IPS DF 4.7 (cell line): ENCODE measurements around the gene ISCU.
"Not testable (repeated sequence)": the region's sequence is repeated elsewhere in the genome, so short reads cannot be mapped to it uniquely, and the experiment has no call there.

Source experiments
- DNase-seq: peaks from one replicate; pipeline ENCODE4 v3.0.0-alpha.2; 2013; ENCODE audit warnings: low spot score; ENCODE audit errors: extremely low read depth

The ISCU gene

DNA sequence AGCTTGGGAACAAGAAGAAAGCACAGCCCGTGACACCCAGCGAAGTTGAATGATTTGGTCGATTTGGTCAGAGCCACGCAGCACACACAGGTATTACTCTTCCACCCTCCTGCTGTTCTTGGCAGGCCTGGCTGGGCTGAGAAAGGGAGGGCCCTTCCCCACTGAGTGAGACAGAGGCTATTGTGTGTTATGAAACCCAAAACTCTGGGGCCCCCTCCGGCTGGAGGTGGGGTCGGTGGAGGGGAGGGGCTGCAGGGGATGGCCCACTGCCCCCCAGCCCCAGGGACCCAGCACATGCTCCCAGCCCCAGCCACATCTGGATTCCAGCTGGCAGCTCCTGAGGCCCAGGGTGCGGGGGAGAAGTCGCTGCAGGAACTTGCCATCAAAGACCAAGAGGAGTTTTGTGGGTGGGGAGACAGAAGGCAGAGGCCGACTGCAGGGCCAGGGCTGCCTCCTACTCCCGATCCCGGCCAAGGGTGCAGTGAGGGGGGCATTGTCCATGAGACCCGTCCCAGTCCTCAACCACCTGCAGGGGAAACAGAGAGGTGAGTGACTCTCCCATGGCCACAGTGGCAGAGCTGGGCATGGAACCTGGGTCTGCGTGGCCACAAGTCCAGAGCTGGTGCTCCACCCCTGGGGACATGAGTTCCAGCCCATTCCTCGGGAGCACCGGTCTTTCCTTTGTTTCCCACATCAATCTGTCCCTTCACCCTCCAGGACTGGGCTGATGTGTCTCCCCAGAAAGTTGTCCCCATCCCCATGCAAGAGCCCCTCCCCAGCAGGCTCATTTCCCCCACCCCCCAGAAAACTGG, 26.8 kb downstream of the ISCU start:
- no peak for DNase-seq

DNA sequence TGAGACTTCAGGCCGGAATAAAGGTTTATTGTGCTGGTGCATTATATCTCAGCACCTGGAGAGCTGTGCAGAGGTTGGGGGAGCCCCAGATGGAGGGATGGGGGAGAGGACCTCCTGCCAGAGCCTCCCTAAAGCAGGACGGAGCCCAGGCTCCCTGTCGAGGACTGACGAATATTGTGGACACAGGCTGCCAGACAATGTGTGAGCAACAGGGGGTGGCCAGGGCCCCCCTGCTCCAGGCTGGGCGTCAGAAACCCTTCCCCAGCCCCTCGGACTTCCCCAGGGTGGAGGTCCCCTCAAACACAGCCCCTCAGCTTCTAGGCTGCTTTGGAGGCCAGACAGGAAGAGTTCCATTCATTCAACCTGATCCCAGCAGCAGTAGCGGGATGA, 27.4 kb downstream of the ISCU start:
- no peak for DNase-seq

GRCh38 chr12:108590463-108590862, 28.1 kb downstream of the ISCU start:
- not testable (repeated sequence) for DNase-seq

DNA sequence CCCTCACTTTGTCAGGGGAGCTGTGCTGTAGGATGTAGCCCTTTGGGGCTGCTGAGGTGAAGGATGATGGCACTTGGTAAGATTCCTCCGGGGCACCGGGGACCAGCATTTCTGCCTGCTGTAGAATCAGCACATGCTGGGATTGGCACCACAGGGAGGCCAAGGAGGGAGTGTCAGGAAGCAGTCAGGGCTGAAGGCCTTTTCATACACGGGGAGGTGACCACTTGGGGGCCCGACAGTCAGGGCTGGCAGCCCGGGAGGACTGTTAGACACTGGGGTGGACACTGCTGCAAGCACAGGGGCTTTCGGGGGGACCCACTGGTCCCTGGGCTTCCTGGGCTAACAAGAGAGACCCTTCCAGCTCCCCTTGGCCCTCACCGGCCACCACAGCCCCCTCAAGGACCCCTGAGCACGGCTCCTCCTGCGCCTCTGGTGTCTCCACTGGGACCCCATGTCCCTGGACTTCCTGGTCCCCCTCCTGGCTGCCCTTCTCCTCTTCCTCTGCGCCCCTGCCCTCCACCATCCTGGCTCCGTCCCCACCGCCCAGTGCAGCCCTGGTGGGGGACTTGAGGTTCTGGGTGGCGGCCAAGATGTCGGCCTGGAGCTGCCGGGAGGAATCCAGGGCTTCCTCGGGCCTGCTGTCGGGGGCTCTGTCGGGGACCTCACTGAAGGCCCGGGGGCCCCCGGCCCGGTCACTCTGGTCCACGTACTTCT, 29.0 kb downstream of the ISCU start:
- DNase-seq: no peak

DNA sequence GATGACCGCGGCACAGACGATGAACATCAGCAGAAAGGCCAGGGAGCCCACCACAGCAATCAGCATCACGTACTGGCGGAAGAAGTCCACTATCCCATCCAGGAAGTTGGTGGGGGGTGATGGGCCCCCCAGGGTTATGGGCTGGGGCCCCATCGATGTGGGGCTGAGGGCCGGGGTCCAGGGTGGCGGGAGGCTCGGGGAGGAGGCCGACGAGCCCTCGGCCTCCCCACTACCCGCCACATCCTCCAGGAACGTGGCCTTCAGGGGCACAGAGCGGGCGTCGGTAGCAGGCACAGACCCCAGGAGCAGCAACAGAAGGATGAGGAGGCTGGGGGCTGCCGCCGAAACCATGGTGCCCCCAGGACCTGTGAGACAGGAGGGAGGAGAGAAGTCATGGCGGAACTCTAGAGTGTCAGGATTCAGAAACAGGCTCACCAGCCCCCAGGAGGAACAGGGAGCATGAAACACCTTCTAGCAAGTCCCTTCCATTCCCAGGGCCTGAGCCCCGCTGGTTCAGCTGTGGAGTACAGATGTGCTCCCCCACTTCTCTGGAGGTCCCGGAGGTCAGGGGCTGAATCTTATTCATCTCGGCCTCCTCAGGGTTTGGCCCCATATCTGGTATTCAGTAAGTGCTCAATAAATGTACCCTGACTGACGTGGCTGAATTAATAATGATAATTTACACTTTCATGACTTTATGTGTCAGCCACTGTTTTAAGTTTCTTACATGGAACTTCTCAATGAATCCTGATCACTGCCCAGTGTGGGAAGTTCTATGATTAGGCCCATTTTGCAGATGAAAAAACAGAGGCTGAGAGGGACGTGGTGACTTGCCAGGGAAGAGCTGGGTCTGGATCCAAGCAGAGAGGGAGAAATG, 29.9 kb downstream of the ISCU start:
- no peak for DNase-seq

GRCh38 chr12:108594323-108594903, 32.0 kb downstream of the ISCU start:
- DNase-seq: no peak

DNA sequence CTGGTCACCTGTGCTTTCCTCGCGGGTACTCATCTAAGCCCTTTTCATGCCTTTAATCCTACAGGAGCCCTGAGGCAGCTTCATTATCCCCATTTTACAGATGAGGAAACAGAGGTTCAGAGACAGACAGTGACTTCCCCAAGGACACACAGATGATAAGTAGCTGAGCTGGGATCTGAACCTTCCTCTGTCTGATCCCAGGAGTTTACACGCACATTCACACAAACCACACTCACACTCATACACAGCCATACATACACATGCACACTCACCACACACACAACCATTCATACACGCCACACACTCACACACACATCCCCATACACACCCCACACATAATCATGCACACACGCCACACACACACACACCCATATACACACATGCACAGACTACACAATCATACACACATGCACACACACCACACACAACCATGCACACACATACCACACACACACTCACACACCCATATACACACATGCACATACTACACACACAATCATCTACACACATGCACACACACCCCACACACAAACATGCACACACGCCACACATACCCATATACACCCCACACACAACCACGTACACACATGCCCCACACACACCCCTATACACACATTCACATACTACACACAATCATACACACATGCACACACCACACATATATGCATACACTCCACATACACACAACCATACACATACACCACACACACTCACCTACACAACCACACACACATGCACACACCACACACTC, 32.7 kb downstream of the ISCU start:
- no peak for DNase-seq

DNA sequence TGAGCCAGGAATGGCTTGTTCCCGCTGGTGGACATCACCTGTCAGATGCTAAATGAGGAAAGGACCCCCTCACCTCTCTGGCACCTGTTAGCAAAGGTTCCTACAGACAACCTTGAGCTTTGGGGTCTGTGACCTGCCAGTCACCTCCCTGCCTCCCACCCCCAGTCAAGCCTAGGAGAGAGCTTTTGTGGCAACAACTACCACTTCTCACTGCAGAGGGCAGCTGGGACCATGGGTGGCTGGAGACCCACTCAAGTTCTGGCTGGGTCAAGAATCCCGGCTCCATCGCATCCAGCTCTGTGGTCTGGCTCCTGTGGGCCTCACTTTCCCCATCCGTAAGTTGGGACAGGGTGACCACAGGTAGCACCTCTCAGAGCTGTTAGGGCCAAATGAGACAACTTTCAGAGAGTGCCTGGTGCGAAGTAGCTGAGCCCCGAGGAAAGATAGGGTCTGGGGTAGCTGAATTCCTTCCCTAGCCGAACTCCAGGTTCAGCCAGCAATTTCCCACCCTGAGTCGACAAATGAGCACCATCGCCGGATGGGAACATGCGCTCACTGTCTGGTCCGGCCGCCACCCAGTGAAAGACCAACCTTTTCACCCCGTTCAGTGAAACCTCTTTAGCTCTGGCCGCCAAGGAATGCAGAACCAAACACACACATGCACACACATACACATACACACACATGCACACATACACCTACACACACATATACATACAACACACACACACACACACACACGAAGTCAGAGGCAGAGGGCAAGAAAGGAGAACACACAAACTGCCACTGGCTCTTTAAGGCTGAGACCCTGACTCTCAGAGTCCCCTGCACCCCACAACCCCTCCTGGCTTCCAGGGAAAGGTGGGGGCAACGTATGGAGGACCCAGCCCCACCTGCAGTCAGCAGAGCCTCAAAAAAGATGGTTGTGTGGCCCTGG, 33.6 kb downstream of the ISCU start:
- DNase-seq: no peak

- no peak for DNase-seq
Observed at GRCh38 chr12:108596854-108597558, 34.6 kb downstream of the ISCU start.

- DNase-seq: no peak
Observed at GRCh38 chr12:108597559-108598471, 35.4 kb downstream of the ISCU start, which contains the start of gene TMEM119. TMEM119 (minus strand) TSS chr12:108598084; CDS start chr12:108592383, 5,701 bp downstream.

DNA sequence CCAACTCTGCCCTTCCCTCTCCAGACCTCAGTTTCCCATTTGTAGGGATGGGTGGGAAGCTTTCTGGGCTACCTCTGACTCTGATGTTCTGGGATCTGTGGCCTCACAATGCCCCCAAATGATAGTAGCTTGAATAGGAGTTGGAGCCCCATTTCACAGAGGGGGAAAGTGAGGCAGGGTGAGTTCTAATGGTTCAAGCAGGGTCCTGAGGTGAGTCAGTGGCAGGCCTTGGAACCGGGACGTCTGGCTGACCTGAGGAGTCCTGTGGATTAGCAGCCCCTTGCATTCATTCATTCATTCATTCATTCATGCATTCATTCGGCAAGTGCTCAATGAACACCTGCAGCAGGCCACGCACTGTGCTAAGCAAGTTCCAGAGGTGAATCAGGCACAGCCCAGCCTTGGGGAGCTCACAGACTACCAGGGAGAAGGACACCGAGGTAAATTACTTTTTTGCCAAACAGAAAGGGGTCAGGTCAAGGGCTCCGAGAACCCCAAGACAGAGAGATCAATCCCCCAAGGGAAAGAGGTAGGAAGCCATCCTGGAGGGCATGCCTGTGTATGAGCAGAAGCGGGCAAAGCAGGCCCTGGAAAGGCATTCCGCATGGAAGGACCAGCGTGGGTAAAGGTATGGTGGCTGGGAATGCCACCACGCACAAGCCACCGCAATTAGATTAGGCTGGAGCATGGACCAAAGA, 36.3 kb downstream of the ISCU start:
- DNase-seq: no peak

GRCh38 chr12:108599541-108599940, 37.1 kb downstream of the ISCU start:
- no peak for DNase-seq

DNA sequence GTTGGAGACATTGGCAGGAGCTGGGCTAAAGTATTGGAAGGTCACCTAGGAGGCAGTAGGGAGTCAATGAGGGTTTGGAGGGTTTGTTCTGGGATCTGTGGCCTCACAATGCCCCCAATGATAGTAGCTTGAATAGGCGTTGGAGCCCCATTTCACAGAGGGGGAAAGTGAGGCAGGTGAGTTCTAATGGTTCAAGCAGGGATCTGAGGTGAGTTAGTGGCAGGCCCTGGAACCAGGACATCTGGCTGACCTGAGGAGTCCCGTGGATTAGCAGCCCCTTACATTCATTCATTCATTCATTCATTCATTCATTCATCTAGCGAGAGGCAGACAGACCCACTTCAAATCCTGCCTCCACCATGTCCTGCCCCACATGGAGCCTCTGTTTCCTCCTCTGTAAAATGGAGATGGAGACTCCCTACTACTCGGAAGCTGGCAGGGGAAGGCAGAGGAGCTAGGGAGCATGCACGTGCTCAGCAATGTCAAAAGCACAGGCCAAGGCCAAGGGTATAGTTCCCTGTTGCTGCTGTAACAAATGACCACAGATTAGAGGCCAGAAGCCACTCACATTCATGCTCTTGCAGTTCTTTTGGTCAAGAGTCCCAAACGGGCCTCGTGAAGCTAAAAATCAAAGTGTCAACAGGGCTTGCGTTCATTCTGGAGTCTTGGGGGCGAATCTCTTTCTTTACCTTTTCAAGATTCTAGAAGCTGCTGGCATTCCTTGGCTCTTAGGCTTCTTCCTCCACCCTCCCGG, 37.7 kb downstream of the ISCU start:
- no peak for DNase-seq

DNA sequence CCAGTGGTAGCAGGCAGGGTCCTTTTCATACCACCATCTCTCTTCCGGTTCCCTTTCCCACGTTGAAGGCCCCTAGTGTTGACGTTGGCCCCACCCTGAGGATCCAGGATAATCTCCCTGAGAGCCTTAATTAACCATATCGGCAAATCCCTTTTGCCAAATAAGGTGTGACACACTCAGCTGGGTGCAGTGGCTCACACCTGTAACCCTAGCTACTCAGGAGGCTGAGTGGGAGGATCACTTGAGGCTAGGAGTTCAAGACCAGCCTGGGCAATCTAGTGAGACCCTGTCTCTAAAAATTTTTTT, 38.3 kb downstream of the ISCU start:
- DNase-seq: no peak

- DNase-seq: no peak
Observed at GRCh38 chr12:108602209-108602705, 39.9 kb downstream of the ISCU start.

DNA sequence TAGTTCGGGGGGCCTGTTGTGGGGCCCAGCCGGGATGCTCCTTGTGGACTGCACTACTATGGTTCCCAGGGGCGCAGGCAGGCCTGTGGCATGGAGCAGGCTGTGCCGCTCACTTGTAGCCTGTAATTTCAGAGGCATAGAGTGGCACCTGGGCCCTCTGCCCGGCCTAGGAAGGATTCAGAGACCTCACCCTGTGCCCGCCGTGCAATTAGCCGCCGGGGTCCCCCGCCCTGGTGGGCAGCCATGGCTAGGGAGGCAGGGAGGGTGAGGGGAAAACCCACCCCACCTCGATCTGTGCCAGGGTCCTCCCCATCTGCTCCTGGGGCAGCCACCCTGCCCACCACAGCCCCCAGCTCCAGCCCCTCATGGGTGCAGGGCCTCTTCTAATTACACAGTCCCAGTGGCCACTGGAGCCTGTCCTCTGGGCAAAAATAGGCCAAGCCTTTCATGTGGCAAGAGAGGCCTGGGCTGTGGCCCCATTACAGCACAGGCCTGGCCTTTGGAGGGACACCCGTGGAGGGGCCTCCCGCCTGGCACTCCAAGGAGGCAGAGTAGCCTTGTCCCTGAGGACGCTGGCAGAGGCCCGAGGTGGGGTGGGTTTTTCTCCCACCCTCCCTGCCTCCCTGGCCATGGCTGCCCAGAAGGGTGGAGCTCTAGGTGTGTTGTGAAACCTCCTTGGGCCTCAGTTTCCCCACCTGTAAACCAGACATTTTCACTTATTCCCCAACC, 40.7 kb downstream of the ISCU start:
- no peak for DNase-seq
